Transverse colon (tissue), 4 donors: ENCODE data around the gene PNPO. TPM values are rescaled to one million over a fixed set of nuclear protein-coding genes. Genes with fewer than 3 reads are reported as not detected.

Experiments
- DNase-seq: peaks from one replicate; pipeline ENCODE4 v3.0.0-alpha.2; 2019
- H3K27ac ChIP-seq, 4 donors: fragments of 200-600 bp; sonication (generic); 2 replicates each; pipeline ENCODE4 v1.5.1; 2016 to 2018; ENCODE audit warnings: inconsistent platforms in 4 of 4
- H3K27me3 ChIP-seq: fragments of 200-600 bp; sonication (generic); 2 replicates; pipeline ENCODE4 v1.5.1; 2017; ENCODE audit warnings: inconsistent platforms
- H3K36me3 ChIP-seq, 4 donors: fragments of 200-600 bp; sonication (generic); 2 replicates each; pipeline ENCODE4 v1.5.1; 2017 to 2019; ENCODE audit warnings: inconsistent platforms in 4 of 4
- H3K4me1 ChIP-seq, 4 donors: fragments of 200-600 bp; sonication (generic); 2 replicates each; pipeline ENCODE4 v1.5.1; 2017 to 2020; ENCODE audit warnings: inconsistent platforms in 4 of 4
- H3K4me3 ChIP-seq, 4 donors: fragments of 200-600 bp; sonication (generic); 1 replicate in 1 of 4; 2 replicates in 3 of 4; pipeline versions ENCODE4 v1.5.1 to v1.6.1; 2017 to 2019; ENCODE audit warnings: inconsistent platforms in 4 of 4
- H3K9me3 ChIP-seq, 2 donors: fragments of 200-600 bp; sonication (generic); 2 replicates each; pipeline ENCODE4 v1.5.1; 2017 to 2019; ENCODE audit warnings: inconsistent platforms in 2 of 2
- CTCF ChIP-seq, 5 experiments: fragments of 200-600 bp in 3 of 5; fragments of 450-650 bp in 2 of 5; sonication (generic) in 3 of 5; IDR thresholded peaks; 1 replicate in 2 of 5; 2 replicates in 3 of 5; pipeline ENCODE4 v1.5.1; 2016 to 2017; ENCODE audit warnings: antibody characterized with exemption in 5 of 5, inconsistent platforms in 3 of 5, mild to moderate bottlenecking in 2 of 5, moderate library complexity in 1 of 5
- EP300 ChIP-seq: sonication (generic); formaldehyde crosslinking; IDR thresholded peaks from one replicate; pipeline ENCODE4 v1.6.1; 2017; ENCODE audit warnings: antibody characterized with exemption, low read depth
- POLR2A ChIP-seq: fragments of 450-650 bp; IDR thresholded peaks from one replicate; pipeline ENCODE4 v1.6.1; 2016; ENCODE audit warnings: antibody characterized with exemption, mild to moderate bottlenecking, moderate library complexity
- POLR2AphosphoS5 ChIP-seq, 3 donors: sonication (generic); formaldehyde crosslinking; IDR thresholded peaks; one replicate each; pipeline ENCODE4 v1.6.1; 2016; ENCODE audit warnings: antibody characterized with exemption in 3 of 3
- WGBS, 2 donors: methylation state at CpG; one replicate each; pipeline ENCODE4 v1.1.5; 2018; ENCODE audit warnings: low coverage in 1 of 2; 5-methylcytosine and 5-hydroxymethylcytosine counted together
- in situ Hi-C, 4 donors: fragments of 200-750 bp; cut with MboI; loops; one replicate each; pipeline versions ENCODE4 v1.15.0 to v1.15.1; 2017; ENCODE audit warnings: low sequenced_read_pairs in 3 of 4, low pct_ligation_motif_present in 1 of 4, low pct_unique_long_range_greater_than_20kb in 1 of 4
- intact Hi-C: fragments of 100-400 bp; cut with DNase I; formaldehyde crosslinking; loops from one replicate; pipeline ENCODE4 v1.15.1; 2023; ENCODE audit warnings: low total_unique reads
- total RNA-seq, 4 donors: library from RNA; depleted of rRNA; stranded (reverse); fragments of >200 nt; gene quantifications; one replicate each; pipeline ENCODE4 v1.1.0, GENCODE V29; 2016

The PNPO gene
- 10 to 100 TPM in 3 of 4 donors, 1 to 10 TPM in 1; 7.4 to 83.8 (median 31.6) TPM for total RNA-seq

- WGBS, 2 donors = 0 to 1% methylated on average over 1 to 41 of the region's 50 CpGs
- TF ChIP-seq CTCF (IDR thresholded peaks at IDR 0.05) = peak in 3 of 5 experiments; percentile 12 to 54 (median 42)
- TF ChIP-seq POLR2AphosphoS5 (IDR thresholded peaks at IDR 0.05) = peak in 2 of 3 donors; percentile 73 to 75
- TF ChIP-seq POLR2A = peak; percentile 74
- no peak for TF ChIP-seq EP300
- peak within 1 kb of the TSS; percentile 80 to 88 (median 82) for H3K27ac ChIP-seq
- H3K9me3 ChIP-seq = no peaks in the 10 kb centered on the region
- H3K27me3 ChIP-seq = no peaks in the 10 kb centered on the region
- in situ Hi-C loops (no loop called here), intact Hi-C loops (loop anchor here (10.0 kb wide), 1 partner anchor 97 kb away; the partner anchor contains the start of gene SCRN2)
- no peaks in the 10 kb centered on the region for H3K36me3 ChIP-seq
- peak; percentile 96 for DNase-seq
- H3K4me3 ChIP-seq = peak within 1 kb of the TSS; percentile 59 to 67 (median 65)
- peaks cover 4 to 52% (median 24%) of the 10 kb centered on the region in 4 donors for H3K4me1 ChIP-seq
Measured at GRCh38 chr17:47941246-47942095, at the start of gene PNPO. Gene PNPO, plus strand, starts transcription at chr17:47941571. Its CDS starts 105 bp downstream, at chr17:47941676.

- Histone ChIP-seq H3K27me3 (no peaks in the 10 kb centered on the region), H3K27ac (peak overlapping the region; percentile 91 to 98 (median 93)), H3K36me3 (no peaks in the 10 kb centered on the region), H3K4me3 (peak overlapping the region; percentile 60 to 75 (median 66)), H3K4me1 (peaks cover 5 to 27% (median 19%) of the 10 kb centered on the region in 4 donors), H3K9me3 (no peaks in the 10 kb centered on the region)
- DNase-seq = no peak
- 28 to 38% methylated on average over 9 to 11 of the region's 11 CpGs for WGBS, 2 donors
- intact Hi-C loops = no loop called here
- in situ Hi-C loops = loop anchor here in 2 of 4 donors (5.0 kb wide), 1 partner anchor 52 kb away; the partner anchor contains the start of gene SCRN2 (in 2 of the 2)
- TF ChIP-seq EP300 (no peak), POLR2A (no peak), POLR2AphosphoS5 (IDR thresholded peaks at IDR 0.05) (no peak), CTCF (IDR thresholded peaks at IDR 0.05) (no peak)
Measured at GRCh38 chr17:47894498-47895346, 46.6 kb upstream of the PNPO start.

GRCh38 chr17:47895347-47895855 lies 46.0 kb upstream of the PNPO start:
- Histone ChIP-seq H3K36me3 (no peaks in the 10 kb centered on the region), H3K4me3 (peak overlapping the region; percentile 60 to 75 (median 66)), H3K4me1 (peaks cover 5 to 27% (median 19%) of the 10 kb centered on the region in 4 donors), H3K9me3 (no peaks in the 10 kb centered on the region), H3K27me3 (no peaks in the 10 kb centered on the region), H3K27ac (peak overlapping the region; percentile 91 to 98 (median 93))
- 0% methylated on average over 25 of the region's 25 CpGs; no CpG with 5 or more reads in 1 of the 2 donors for WGBS, 2 donors
- DNase-seq = peak; percentile 60
- intact Hi-C loops = no loop called here
- in situ Hi-C loops = no loop called here
- no peak for TF ChIP-seq EP300
- peak; percentile 93 to 99 (median 98) for TF ChIP-seq POLR2AphosphoS5 (IDR thresholded peaks at IDR 0.05)
- TF ChIP-seq POLR2A = peak; percentile 97
- TF ChIP-seq CTCF (IDR thresholded peaks at IDR 0.05) = peak in 1 of 5 experiments; percentile 10
